KMS-11 (cell line): Measurements from ENCODE around the gene AKT2.

ENCODE experiments used
- H2AFZ ChIP-seq: fragments of 200-600 bp; sonication (generic); 2 replicates; pipeline ENCODE4 v1.6.1; 2016; ENCODE audit warnings: antibody characterized with exemption, mixed run types, low read depth
- H3K27ac ChIP-seq: fragments of 200-600 bp; sonication (generic); 2 replicates; pipeline ENCODE4 v1.6.1; 2016; ENCODE audit warnings: mild to moderate bottlenecking, mixed run types
- H3K27me3 ChIP-seq: fragments of 200-600 bp; sonication (generic); 2 replicates; pipeline ENCODE4 v1.6.1; 2017; ENCODE audit warnings: mild to moderate bottlenecking, low read depth, mixed run types, moderate library complexity; ENCODE audit not compliant: insufficient read depth
- H3K36me3 ChIP-seq: fragments of 200-600 bp; sonication (generic); 2 replicates; pipeline ENCODE4 v1.6.1; 2017; ENCODE audit warnings: mild to moderate bottlenecking, mixed run types; ENCODE audit not compliant: insufficient read depth
- H3K4me1 ChIP-seq: fragments of 200-600 bp; sonication (generic); 2 replicates; pipeline ENCODE4 v1.6.1; 2016; ENCODE audit warnings: mild to moderate bottlenecking, low read depth, mixed run types; ENCODE audit not compliant: poor library complexity, severe bottlenecking
- H3K4me2 ChIP-seq: fragments of 200-600 bp; sonication (generic); 2 replicates; pipeline ENCODE4 v1.7.0; 2016; ENCODE audit warnings: mild to moderate bottlenecking, mixed run types
- H3K4me3 ChIP-seq: fragments of 200-600 bp; sonication (generic); IDR thresholded peaks from 2 replicates; pipeline ENCODE4 v1.6.1; 2017; ENCODE audit warnings: low read depth, low read length, mixed read lengths; ENCODE audit not compliant: insufficient read depth
- H3K79me2 ChIP-seq: fragments of 200-600 bp; sonication (generic); 2 replicates; pipeline ENCODE4 v1.6.1; 2016; ENCODE audit warnings: low read depth, mixed run types; ENCODE audit not compliant: insufficient read depth
- H3K9ac ChIP-seq: fragments of 200-600 bp; sonication (generic); 2 replicates; pipeline ENCODE4 v1.6.1; 2016; ENCODE audit warnings: mild to moderate bottlenecking, mixed run types
- H4K20me1 ChIP-seq: fragments of 200-600 bp; sonication (generic); 2 replicates; pipeline ENCODE4 v1.6.1; 2016; ENCODE audit warnings: mild to moderate bottlenecking, mixed run types; ENCODE audit not compliant: insufficient read depth
- CTCF ChIP-seq: fragments of 200-600 bp; sonication (generic); conservative IDR thresholded peaks from 2 replicates; pipeline ENCODE4 v1.6.1; 2017; ENCODE audit warnings: low read depth, mild to moderate bottlenecking, antibody characterized with exemption, low read length, moderate library complexity, mixed read lengths

AKT2 gene

GRCh38 chr19:40241809-40242384 is 43.2 kb downstream of the AKT2 start:
- Histone ChIP-seq H3K9ac (no peak overlapping the region), H3K36me3 (peaks cover 5% of the 10 kb centered on the region; the same call in 1 of the 2 replicates), H3K27me3 (no peaks in the 10 kb centered on the region), H3K4me2 (no peak overlapping the region), H3K4me3 (no peak overlapping the region), H3K79me2 (peaks cover 7% of the 10 kb centered on the region; the same call in 1 of the 2 replicates), H2AFZ (no peak overlapping the region), H3K4me1 (no peaks in the 10 kb centered on the region), H3K27ac (no peak overlapping the region), H4K20me1 (no peaks in the 10 kb centered on the region)
- no peak for TF ChIP-seq CTCF

GRCh38 chr19:40241125-40241808 is 43.9 kb downstream of the AKT2 start:
- H3K4me1 ChIP-seq, result no peaks in the 10 kb centered on the region
- no peaks in the 10 kb centered on the region for H4K20me1 ChIP-seq
- H3K36me3 ChIP-seq, result peaks cover 5% of the 10 kb centered on the region; the same call in 1 of the 2 replicates
- no peak overlapping the region for H3K9ac ChIP-seq
- H3K27ac ChIP-seq, result no peak overlapping the region
- no peak overlapping the region for H3K4me3 ChIP-seq
- H2AFZ ChIP-seq, result no peak overlapping the region
- H3K79me2 ChIP-seq, result peaks cover 7% of the 10 kb centered on the region; the same call in 1 of the 2 replicates
- TF ChIP-seq CTCF, result no peak
- no peak overlapping the region for H3K4me2 ChIP-seq
- H3K27me3 ChIP-seq, result no peaks in the 10 kb centered on the region

GRCh38 chr19:40240332-40240731 is 44.8 kb downstream of the AKT2 start:
- Histone ChIP-seq H2AFZ (no peak overlapping the region), H3K4me2 (no peak overlapping the region), H3K4me1 (no peaks in the 10 kb centered on the region), H3K79me2 (peaks cover 7% of the 10 kb centered on the region; the same call in 1 of the 2 replicates), H3K4me3 (no peak overlapping the region), H3K36me3 (peaks cover 5% of the 10 kb centered on the region; the same call in 1 of the 2 replicates), H3K27me3 (no peaks in the 10 kb centered on the region), H3K27ac (no peak overlapping the region), H4K20me1 (no peaks in the 10 kb centered on the region), H3K9ac (no peak overlapping the region)
- no peak for TF ChIP-seq CTCF

- Histone ChIP-seq H3K9ac (no peak overlapping the region), H3K79me2 (peaks cover 5% of the 10 kb centered on the region; the same call in 1 of the 2 replicates), H3K4me2 (no peak overlapping the region), H3K36me3 (peaks cover 5% of the 10 kb centered on the region; the same call in 1 of the 2 replicates), H3K27ac (no peak overlapping the region), H2AFZ (no peak overlapping the region), H3K27me3 (no peaks in the 10 kb centered on the region), H3K4me1 (no peaks in the 10 kb centered on the region), H3K4me3 (no peak overlapping the region), H4K20me1 (no peaks in the 10 kb centered on the region)
- TF ChIP-seq CTCF, result no peak
Measured at GRCh38 chr19:40239415-40240226, 45.5 kb downstream of the AKT2 start.
